IPS DF 4.7 (cell line): ENCODE data around the gene ULK4.
"Not testable (repeated sequence)": the region's sequence is repeated elsewhere in the genome, so short reads cannot be mapped to it uniquely, and the experiment has no call there.

Experiments used
- DNase-seq: peaks from one replicate; pipeline ENCODE4 v3.0.0-alpha.2; 2013; ENCODE audit warnings: low spot score; ENCODE audit errors: extremely low read depth

ULK4 gene

DNA sequence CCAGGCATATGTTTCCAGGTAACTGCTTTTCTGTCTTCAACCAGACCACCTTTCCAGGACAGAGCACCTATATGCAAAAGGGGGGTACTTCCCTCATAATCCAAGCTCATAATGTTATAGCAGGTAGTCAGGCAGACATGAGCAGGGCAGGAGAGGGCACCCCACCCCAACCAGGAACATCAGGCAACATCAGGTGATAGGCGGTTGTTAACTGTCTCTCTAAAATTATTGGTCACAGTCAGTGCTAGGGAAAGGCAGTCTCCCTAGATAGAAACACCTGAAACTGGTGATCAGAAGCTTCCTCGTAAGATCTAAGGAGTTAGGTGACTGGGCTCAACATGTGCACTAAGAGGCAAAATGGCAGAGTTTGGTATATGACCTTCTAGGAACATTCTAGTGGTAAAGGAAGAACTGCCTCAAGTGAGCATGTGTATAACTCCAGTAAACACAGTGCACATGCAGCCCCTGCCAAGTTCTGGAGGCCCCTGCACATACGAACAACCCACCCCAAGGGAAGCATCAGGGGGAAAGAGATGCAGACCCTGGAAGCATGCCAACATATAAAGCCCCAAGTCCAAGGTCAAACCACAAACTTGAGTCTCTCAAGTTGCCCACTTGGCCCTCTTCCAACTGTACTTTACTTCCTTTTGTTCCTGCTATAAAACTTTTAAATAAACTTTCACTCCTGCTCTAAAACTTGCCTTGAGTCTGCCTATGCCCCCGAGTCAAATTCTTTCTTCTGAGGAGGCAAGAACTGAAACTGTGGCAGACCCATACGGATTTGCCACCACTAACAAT is 270.9 kb downstream of the ULK4 start:
- DNase-seq: no peak

DNA sequence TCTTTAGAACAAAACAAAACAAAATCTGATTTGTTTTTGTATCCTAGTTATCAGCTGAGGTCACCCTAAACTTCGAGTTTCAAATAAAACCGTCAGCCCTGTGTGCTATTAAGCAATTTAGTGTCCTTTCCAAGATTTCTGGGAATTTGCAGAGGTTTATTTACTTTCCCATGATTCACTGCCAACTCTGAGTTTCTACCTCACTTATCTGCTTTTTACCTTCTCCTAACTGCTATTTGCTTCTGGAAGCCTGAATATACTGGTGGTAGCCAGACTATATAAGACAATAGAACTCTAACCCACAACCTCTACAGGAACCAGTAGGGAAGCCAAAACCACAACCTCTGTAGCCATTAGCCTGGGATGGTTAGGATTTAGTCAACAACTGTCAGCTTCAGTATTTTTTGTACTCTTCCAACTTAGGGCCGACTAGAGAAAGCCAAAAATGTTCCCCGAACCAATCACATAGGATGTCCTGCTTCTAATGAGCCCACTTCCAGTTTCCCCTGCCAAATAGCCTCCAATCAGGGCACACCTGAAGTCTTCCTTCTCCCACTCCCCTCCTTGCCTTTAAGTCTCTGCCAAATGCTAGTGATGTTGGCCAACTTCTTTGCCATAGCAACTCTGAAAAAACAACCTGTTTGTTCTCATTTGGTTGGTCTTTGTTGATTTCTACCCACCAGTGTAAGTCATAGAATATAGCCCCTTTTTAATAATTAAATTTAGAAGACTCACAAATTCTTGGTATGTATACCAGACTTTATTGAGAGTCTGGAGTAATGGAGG is 273.1 kb downstream of the ULK4 start:
- no peak for DNase-seq

DNA sequence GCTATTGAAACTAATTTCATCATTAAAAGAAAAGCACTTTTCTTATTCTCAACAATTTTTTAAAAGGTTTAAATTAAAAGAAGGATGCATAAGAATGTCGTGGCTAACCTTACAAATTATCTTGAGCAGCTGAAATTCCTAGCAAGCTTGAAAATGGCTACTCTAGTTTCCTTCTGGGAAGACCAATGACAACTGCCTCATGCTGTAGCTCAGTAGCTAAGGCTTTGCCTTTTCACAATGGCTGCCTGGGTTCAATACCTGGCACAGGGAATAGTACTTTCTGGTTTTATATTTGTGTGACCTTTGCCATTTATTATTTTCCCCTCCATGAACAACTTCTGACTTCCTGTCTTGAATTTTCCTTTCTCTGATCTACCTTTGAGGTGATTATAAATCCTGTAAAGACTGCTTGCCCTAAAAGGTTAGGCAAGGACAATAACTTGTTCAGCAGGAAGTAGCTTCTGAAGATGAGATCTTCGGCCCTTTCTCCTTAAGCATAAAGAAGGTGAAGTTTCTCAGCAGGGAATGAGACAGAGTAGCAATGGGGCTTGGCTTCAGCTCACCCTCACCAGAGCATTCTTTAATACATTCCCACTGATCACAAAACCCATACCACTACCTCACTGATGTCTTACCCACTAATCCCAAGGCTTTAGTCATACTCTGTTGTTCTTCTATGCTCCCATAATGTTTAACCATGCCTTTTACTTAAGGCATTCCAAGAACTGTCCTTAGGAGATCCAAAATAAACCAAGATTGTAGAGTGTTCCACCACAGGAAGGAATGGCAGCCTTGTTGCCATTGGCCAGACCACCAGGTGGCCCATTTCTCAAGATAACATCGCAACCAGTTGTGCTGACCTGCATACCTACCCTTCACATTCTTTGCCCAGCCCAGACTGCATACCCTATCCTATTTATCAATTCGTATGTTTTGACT is 276.8 kb downstream of the ULK4 start:
- DNase-seq: no peak

DNA sequence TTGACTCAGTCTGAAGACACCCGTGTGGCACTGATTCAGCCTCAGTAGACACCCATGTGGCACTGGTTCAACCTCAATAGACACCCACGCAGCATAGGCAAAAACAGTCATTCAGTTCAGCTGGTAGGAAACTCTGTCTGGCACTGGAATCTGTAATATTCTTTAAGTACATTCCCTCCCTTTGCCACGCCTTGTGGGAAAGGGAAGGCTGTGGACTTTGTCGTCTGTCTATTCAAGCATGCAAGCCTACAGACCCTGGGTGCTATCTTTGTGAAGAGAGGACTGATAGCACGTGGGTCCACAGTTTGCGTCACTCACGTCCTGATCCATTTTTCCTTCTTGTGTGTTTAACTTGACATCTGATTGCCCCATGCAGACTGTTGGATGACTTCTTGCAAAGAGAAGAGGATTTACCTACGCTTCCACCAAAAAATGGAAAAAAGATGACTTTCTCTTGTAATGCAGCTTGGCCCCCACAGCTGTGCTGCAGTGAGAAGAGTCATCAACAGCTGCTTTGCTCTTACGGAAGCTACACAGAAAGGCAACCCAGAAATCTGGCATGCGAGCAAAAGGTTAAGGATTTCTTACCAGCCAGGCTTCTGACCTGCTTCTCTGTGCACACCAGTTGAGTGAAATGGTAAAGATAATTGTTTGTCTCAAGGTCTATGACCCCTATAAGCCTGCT is 278.1 kb downstream of the ULK4 start:
- DNase-seq: no peak

DNA sequence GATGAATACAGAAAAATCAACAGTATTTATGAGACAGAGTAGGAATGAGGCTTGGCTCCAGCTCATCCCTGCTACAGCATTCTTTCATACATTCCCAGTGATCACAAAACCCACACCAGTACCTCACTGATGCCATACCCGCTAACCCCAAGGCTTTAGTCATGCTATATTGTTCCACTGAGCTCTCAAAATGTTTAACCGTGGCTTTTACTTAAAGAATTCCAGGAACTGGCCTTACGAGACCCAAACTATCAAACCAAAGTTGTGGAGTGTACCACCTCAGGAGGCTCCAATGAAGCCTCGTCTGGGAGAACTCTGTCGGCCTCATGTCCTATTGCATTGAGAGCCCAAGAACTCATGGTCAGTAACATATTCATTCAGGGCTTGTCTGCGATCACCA is 278.9 kb downstream of the ULK4 start:
- no peak for DNase-seq

DNA sequence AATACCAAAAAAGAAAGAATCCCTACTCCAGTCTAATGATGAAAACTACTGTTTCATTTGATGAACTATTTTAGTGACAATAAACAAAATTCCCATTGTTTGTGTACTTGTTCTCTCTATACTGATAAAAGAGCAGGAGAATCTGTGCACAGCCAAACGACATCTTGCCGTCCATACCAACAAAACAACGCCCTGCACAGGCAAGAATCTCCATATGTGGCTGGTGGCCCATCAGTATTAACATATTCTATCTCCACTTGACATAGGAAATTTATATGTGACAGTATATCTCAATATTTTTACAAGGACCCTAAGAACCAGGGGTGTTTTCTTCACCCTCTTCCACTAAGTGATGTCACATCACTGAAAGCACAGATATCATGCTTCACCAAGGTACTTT is 279.5 kb downstream of the ULK4 start:
- no peak for DNase-seq

DNA sequence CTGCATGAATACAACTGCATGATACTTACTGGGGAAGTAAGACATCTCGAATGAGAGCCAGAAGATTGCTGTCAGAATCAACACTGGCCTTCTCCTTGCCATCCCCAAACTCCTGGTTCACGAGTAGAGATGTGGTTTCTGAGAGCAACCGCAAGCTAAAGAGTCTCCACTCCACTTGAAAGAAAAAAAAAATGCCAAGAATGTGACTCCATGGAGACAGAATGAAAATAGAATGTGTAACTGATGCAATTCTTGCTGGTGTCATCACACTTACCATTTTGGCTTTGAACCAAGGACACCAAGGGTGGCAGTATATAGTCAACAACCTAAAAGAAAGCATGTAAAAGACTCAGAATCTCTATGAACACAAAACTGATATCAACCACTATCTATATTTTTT is 280.4 kb downstream of the ULK4 start:
- no peak for DNase-seq

DNA sequence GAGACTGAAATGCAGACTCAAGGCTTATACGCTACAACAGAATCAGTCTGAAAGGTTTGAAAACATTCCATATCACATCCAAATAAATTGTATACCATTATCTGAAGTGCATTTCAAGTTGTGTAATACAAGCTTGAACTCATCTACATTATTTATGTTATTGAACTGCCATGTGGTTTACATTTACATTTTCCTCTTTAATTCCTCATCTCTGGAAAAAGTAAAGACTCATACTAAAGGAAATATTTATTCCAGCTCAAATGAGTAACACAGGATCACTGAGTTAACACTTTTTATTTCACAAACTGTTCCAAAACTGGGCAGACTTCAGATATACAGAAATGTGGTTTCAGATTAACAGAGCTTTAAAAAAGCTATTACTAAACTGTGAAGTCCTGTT is 282.5 kb downstream of the ULK4 start:
- DNase-seq: no peak

DNA sequence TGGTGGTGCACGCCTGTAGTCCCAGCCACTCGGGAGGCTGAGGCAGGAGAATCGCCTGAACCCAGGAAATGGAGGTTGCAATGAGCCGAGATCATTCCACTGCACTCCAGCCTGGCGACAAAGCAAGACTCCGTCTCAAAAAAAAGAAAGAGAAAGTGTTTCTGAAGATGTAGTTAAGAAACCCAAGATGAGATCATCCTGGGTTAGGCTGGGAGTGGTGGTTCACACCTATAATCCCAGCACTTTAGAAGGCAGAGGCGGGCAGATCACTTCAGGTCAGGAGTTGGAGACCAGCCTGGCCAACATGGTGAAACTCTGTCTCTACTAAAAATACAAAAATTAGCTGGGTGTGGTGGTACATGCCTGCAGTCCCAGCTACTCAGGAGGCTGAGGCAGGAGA is 286.8 kb downstream of the ULK4 start:
- DNase-seq: not testable (repeated sequence)

DNA sequence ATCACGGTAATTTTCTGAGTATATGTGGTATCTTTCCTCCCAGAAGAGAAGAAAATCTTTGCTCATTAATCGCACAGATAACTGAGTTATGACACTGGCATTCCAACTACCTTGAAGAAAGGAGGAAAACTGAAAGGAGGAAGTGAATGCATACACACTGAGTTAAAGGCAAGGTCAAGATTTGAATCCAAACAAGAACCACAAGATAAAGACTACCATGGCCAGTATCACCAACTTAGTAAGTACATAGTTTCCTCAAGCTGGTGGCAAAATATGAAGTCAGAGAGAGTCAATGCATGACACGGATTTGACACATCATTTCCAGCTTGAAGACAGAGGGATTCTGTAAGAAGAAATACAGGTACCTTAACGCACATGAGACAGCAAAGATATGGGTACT is 287.5 kb downstream of the ULK4 start:
- DNase-seq: no peak

DNA sequence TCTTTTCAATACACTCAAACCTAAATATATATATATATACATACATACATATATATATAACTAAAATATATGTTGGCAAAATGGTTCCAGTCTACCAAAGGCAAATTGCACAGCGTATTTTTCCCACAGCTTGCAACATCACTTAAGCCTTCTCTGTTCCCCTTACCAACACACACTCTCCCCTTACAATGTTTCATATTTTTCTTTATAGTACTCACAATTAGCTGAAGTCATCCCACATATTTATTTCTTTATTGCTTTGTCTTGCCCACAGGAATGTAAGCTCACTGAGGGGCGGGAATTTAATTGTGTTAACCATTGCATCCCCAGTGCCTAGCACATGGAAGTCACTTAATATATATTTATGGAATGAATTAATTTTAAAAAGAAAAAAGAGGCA is 288.3 kb downstream of the ULK4 start:
- no peak for DNase-seq

DNA sequence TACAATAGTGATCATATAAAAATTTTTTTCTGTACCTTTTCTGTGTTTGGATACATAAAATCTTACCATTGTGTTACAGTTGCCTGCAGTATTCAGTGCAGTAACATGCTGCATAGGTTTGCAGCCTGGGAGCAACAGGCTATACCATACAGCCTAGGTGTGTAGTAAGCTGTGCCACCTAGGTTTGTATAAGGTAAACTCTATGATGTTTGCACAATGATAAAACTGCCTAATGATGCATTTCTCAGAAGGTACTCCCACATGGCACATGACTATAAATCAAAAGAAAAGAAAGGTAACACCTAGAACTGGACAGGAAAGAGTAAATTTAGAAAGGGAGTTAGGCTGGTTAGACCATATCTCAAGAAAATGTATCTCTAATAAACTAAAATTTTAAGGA is 293.5 kb downstream of the ULK4 start:
- DNase-seq: no peak

DNA sequence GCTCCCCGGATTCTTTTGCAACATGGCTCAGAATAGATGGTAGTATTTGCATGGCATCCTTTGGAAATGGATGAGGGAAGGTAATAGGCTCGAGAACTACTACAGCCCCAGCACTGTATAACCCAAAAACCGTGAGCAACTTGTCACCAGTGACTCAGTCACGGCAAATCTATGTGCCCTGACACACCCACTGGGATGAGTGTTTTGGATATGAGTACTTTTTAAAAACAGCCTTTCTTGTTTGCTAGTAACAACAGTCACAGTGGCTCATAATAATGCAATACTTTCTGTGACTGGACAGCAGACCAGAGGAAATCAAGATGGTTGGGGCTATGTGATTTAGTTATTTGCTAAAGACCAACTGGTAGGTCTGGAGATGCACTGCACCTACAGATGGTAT is 299.6 kb downstream of the ULK4 start:
- no peak for DNase-seq

DNA sequence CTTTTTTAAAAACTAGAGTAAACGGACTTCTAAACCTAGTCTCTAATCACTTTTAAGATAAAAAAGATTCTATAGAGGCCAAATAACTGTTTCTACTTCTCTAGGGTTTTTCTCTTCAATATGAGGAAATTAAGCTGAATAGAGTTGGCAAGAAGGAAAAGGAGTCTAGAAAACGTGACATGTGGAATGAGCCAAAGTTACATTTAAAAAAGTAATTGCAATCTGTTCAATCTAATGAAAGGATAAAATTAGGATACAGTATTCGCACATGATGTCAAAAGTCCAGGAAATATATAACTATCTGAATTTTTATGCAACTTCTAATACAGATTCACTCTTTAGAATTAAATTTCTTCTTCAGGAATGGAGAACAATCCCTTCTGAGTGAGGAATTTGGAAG is 300.1 kb downstream of the ULK4 start:
- no peak for DNase-seq

DNA sequence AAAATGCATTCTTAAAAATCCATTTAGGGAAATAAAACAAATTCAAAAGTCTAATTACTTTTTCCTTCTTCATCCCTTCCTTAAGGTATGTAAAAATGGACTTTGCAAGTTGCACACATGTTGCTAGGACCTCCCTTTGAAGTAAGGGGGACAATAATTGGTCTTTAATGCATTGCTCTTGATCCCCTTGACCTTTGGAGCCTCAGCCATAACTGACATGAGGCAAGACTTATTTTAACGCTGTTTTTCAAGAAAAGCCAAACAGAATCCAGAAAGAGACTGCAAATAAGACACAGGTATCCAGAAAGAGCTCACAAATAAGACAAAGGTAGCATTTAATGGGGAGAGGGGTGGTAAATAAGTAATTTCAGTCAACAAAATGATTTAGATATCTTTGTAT is 301.4 kb downstream of the ULK4 start:
- DNase-seq: no peak

DNA sequence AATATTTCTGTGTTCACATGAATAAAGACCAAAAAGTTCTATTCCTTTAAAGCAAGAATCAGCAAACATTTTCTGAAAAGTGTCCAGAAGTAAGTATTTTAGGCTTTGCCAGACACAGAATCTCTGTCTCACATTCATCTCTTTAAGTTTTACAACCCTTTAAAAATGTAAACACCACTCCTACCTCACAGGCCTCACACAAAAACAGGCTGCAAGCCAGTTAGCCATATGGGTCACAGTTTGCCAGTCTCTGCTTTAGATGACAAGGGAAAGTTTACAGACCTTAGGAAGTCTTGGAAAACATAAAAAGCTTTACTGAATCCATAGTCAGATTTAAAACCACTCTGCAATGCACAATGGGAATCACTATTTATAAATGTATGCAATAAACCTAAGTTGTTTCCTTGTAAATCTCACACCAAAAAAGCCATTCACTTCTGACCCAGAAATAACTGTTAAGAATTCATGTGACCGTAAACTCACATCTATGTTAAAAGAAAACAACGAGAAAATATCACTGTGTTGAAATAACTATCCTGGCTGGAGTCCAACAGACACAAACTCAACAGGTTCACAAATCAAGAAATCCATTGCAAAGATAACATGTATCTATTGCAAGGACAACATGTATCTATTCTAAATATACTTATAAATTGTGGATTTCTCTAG is 308.2 kb downstream of the ULK4 start:
- no peak for DNase-seq

DNA sequence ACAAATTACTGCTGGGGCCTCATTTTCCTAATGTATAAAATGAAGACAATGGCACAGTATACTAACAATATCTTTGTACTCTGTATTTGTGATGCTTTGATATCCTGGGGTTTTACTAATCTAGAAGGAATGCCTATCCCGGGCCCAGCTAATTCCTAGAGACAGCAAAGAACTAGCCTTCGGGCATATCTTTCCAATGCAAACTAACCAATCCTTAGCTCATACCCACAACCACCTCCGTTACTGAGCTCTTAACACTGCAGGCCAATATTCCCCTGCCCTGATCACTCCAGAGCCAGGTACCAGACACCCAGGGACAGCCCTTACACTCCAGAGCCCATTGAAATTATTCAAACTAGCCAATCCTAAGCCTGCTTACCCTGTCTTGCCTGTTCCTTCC is 309.0 kb downstream of the ULK4 start:
- no peak for DNase-seq

DNA sequence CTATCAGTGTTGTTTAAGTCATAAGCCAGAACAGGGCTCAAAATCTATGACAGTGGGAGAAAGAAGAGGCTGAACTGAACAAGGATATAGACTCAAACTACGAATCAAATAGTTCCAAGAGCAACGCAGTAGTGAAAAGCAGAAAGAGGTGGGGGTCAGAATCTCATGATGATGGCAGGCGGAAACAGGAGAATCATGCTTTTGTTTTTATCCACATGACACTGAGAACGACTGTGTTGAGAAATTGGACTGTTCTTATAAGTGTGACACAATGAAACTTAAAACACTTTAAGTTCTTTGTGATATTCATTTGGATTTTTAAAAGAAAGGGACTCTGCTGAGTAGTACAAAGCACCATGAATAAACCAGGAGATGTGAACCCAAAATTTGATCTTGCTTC is 309.4 kb downstream of the ULK4 start:
- DNase-seq: no peak

DNA sequence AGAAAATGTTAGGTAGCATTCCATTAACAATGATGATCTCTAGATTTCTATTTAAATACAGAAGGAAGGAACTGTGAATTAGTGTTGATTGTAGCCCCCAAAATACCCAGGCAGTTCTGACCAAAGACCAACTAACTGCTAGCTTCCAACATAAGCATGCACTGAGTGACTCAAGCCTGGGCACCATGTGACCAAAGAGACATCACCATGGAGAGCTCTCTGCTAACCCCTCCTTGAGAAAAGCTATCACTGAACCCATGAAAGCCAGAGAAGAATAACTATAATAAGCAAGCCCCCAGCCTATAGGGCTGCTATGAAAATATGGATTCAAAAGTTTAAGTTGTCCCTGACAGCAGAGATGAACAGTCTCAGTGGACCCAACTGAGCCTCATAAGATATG is 310.2 kb downstream of the ULK4 start:
- no peak for DNase-seq

DNA sequence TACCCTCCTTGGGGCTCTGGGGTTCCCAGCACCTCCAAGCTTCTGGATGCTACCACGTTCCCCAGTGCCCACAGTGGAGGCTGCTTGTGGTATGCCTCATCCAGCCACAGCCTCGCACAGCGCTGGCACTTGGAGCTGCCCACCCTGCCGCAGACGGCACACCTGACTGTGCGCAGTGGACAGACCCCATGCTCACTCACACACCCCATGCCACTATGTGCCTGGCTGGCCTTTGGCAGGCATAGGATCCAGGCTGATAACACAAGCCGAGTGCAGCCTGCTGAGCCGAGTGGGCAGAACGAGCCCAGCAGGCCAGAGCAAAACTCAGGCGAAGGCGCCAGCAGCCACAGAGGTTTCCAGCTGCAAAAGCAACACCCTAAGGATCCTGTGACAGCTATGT is 311.5 kb downstream of the ULK4 start:
- DNase-seq: no peak
